SIG-M5 treated with dmso at 0.1 percent for 504 hours (cell line): Measurements from ENCODE around the gene NFKBIZ.

Source experiments
- DNase-seq: peaks from one replicate; lab custom pipeline; 2025; ENCODE audit not compliant: unreplicated experiment; lab: John Stamatoyannopoulos, UW

NFKBIZ gene

GRCh38 chr3:101824702-101825101 is 24.6 kb upstream of the NFKBIZ start:
- DNase-seq = no peak

- no peak for DNase-seq
Measured at GRCh38 chr3:101825904-101826445, 23.3 kb upstream of the NFKBIZ start.

GRCh38 chr3:101827211-101828174 is 21.8 kb upstream of the NFKBIZ start:
- DNase-seq = peak; percentile 77

GRCh38 chr3:101828276-101828675 is 21.0 kb upstream of the NFKBIZ start:
- DNase-seq = no peak

- no peak for DNase-seq
Measured at GRCh38 chr3:101828691-101829436, 20.4 kb upstream of the NFKBIZ start.

GRCh38 chr3:101829437-101829830 is 19.9 kb upstream of the NFKBIZ start:
- no peak for DNase-seq

- DNase-seq = peak; percentile 87
Measured at GRCh38 chr3:101829874-101830273, 19.4 kb upstream of the NFKBIZ start.

- no peak for DNase-seq
Measured at GRCh38 chr3:101833446-101833974, 15.8 kb upstream of the NFKBIZ start.

GRCh38 chr3:101835676-101836075 is 13.6 kb upstream of the NFKBIZ start:
- no peak for DNase-seq

GRCh38 chr3:101836160-101836559 is 13.2 kb upstream of the NFKBIZ start:
- no peak for DNase-seq

GRCh38 chr3:101836652-101837598 is 12.4 kb upstream of the NFKBIZ start:
- DNase-seq = peak; percentile 88

- no peak for DNase-seq
Measured at GRCh38 chr3:101838691-101839090, 10.6 kb upstream of the NFKBIZ start.

GRCh38 chr3:101840066-101840465 is 9.2 kb upstream of the NFKBIZ start:
- DNase-seq = no peak

- no peak for DNase-seq
Measured at GRCh38 chr3:101842245-101842934, 6.9 kb upstream of the NFKBIZ start.

GRCh38 chr3:101842935-101843330 is 6.4 kb upstream of the NFKBIZ start:
- DNase-seq = no peak

- DNase-seq = no peak
Measured at GRCh38 chr3:101845425-101845824, 3.9 kb upstream of the NFKBIZ start.

- no peak for DNase-seq
Measured at GRCh38 chr3:101846709-101847108, 2.6 kb upstream of the NFKBIZ start.

- peak; percentile 30 for DNase-seq
Measured at GRCh38 chr3:101847328-101847727, 2.0 kb upstream of the NFKBIZ start.

- no peak for DNase-seq
Measured at GRCh38 chr3:101848326-101848725, 988 bp upstream of the NFKBIZ start.
